Gastrocnemius medialis (tissue), 4 donors: ENCODE measurements around the gene CBX6.

Experiments used
- CTCF ChIP-seq, 5 experiments: fragments of 450-650 bp in 3 of 5; fragments of 200-600 bp in 2 of 5; sonication (generic) in 2 of 5; IDR thresholded peaks in 4 of 5; conservative IDR thresholded peaks in 1 of 5; 1 replicate in 4 of 5; 2 replicates in 1 of 5; pipeline ENCODE4 v1.5.1; 2016 to 2019; ENCODE audit warnings: antibody characterized with exemption in 5 of 5, mild to moderate bottlenecking in 3 of 5, moderate library complexity in 3 of 5
- POLR2A ChIP-seq, 2 donors: fragments of 450-650 bp; IDR thresholded peaks; one replicate each; pipeline ENCODE4 v1.6.1; 2017; ENCODE audit warnings: antibody characterized with exemption in 2 of 2, mild to moderate bottlenecking in 2 of 2, moderate library complexity in 2 of 2

DNA sequence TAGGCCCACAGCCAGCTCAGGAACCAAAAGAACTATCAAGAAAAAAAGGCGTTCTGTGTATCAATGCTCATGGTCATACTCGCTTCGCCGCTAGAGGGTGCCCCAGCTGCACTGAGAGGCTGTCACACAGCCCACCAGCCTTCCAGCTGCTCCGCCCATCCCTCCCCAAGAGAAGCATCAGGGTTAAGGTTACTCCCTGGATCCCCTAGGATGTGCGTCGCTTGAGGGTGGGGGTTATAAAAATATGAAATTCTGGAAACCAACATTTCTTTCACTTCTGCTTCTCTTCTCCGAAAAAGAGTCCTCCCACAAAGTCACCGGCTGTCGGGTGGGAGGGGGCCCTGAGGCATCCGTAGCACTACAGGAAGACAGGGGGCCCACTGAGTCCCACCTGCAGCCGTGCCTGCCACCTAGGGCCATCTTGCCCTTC, 1.7 kb downstream of the CBX6 start:
- peak; percentile 83 to 93 (median 87) for TF ChIP-seq CTCF (IDR thresholded peaks at IDR 0.05 in 4 of 5, conservative IDR thresholded peaks at IDR 0.05 in 1 of 5)
- TF ChIP-seq POLR2A (IDR thresholded peaks at IDR 0.05), result no peak
